Peyer's patch (tissue), 4 donors: ENCODE results near the gene FGF16. TPM values are rescaled to one million over a fixed set of nuclear protein-coding genes. Genes with fewer than 3 reads are reported as not detected.
"Not testable (repeated sequence)": the region's sequence is repeated elsewhere in the genome, so short reads cannot be mapped to it uniquely, and the experiment has no call there.

ENCODE experiments used
- DNase-seq, 3 donors: peaks; one replicate each; pipeline ENCODE4 v3.0.0-alpha.2; 2017 to 2019
- H3K27ac ChIP-seq, 4 donors: fragments of 200-600 bp; sonication (generic); one replicate each; pipeline ENCODE4 v1.5.1; 2016 to 2019
- H3K27me3 ChIP-seq, 2 donors: fragments of 200-600 bp; sonication (generic); one replicate each; pipeline ENCODE4 v1.5.1; 2019
- H3K36me3 ChIP-seq, 3 donors: fragments of 200-600 bp; sonication (generic); one replicate each; pipeline ENCODE4 v1.5.1; 2016 to 2019
- H3K4me1 ChIP-seq, 4 donors: fragments of 200-600 bp; sonication (generic); one replicate each; pipeline ENCODE4 v1.5.1; 2016 to 2019
- H3K4me3 ChIP-seq, 4 donors: fragments of 200-600 bp; sonication (generic); 1 replicate in 3 of 4; 2 replicates in 1 of 4; pipeline ENCODE4 v1.5.1; 2016 to 2019; ENCODE audit warnings: mild to moderate bottlenecking in 1 of 4
- H3K9me3 ChIP-seq, 4 donors: fragments of 200-600 bp; sonication (generic); one replicate each; pipeline ENCODE4 v1.5.1; 2016 to 2019; ENCODE audit warnings: mild to moderate bottlenecking in 1 of 4
- CTCF ChIP-seq, 6 experiments: fragments of 450-650 bp in 4 of 6; fragments of 200-600 bp in 2 of 6; sonication (generic) in 1 of 6; IDR thresholded peaks; one replicate each; pipeline ENCODE4 v1.5.1; 2017 to 2019; ENCODE audit warnings: antibody characterized with exemption in 6 of 6, mild to moderate bottlenecking in 3 of 6, moderate library complexity in 1 of 6
- POLR2A ChIP-seq, 2 donors: fragments of 450-650 bp; IDR thresholded peaks; one replicate each; pipeline ENCODE4 v1.5.1; 2017; ENCODE audit warnings: antibody characterized with exemption in 2 of 2, mild to moderate bottlenecking in 2 of 2, moderate library complexity in 2 of 2
- total RNA-seq, 4 donors: library from RNA; depleted of rRNA; stranded (reverse); fragments of >200 nt; gene quantifications; one replicate each; pipeline ENCODE4 v1.1.0, GENCODE V29; 2016

Gene FGF16
- total RNA-seq, 4 donors from 2014 or later = not detected

GRCh38 chrX:77484045-77484444 is 36.9 kb downstream of the FGF16 start:
- Histone ChIP-seq H3K9me3 (peaks cover 0 to 6% (median 0%) of the 10 kb centered on the region in 4 donors), H3K4me1 (no peaks in the 10 kb centered on the region), H3K36me3 (no peaks in the 10 kb centered on the region), H3K4me3 (no peak overlapping the region), H3K27me3 (no peaks in the 10 kb centered on the region), H3K27ac (no peak overlapping the region)
- no peak for TF ChIP-seq CTCF (IDR thresholded peaks at IDR 0.05)
- TF ChIP-seq POLR2A (IDR thresholded peaks at IDR 0.05) = no peak
- no peak for DNase-seq

GRCh38 chrX:77493677-77494553 is 46.7 kb downstream of the FGF16 start:
- Histone ChIP-seq H3K36me3 (no peaks in the 10 kb centered on the region), H3K27me3 (no peaks in the 10 kb centered on the region), H3K4me1 (no peaks in the 10 kb centered on the region), H3K27ac (no peak overlapping the region), H3K4me3 (no peak overlapping the region), H3K9me3 (no peaks in the 10 kb centered on the region)
- TF ChIP-seq CTCF (IDR thresholded peaks at IDR 0.05) = no peak
- TF ChIP-seq POLR2A (IDR thresholded peaks at IDR 0.05) = no peak
- no peak for DNase-seq

GRCh38 chrX:77500164-77500563 is 53.0 kb downstream of the FGF16 start:
- H3K27me3 ChIP-seq, H3K9me3 ChIP-seq, H3K36me3 ChIP-seq, H3K27ac ChIP-seq, H3K4me3 ChIP-seq, DNase-seq, H3K4me1 ChIP-seq: not testable (repeated sequence)

GRCh38 chrX:77502951-77503525 is 55.8 kb downstream of the FGF16 start:
- Histone ChIP-seq H3K36me3 (no peaks in the 10 kb centered on the region), H3K27ac (no peak overlapping the region), H3K4me3 (no peak overlapping the region), H3K27me3 (no peaks in the 10 kb centered on the region), H3K4me1 (no peaks in the 10 kb centered on the region), H3K9me3 (no peaks in the 10 kb centered on the region)
- TF ChIP-seq POLR2A (IDR thresholded peaks at IDR 0.05) (no peak), CTCF (IDR thresholded peaks at IDR 0.05) (no peak)
- DNase-seq = no peak

GRCh38 chrX:77505227-77505626 is 58.0 kb downstream of the FGF16 start:
- Histone ChIP-seq H3K27ac (no peak overlapping the region), H3K9me3 (no peaks in the 10 kb centered on the region), H3K36me3 (peaks cover 0 to 9% (median 0%) of the 10 kb centered on the region in 3 donors), H3K4me1 (no peaks in the 10 kb centered on the region), H3K27me3 (no peaks in the 10 kb centered on the region), H3K4me3 (no peak overlapping the region)
- no peak for TF ChIP-seq POLR2A (IDR thresholded peaks at IDR 0.05)
- no peak for TF ChIP-seq CTCF (IDR thresholded peaks at IDR 0.05)
- DNase-seq = no peak
